OCI-LY3 (cell line): Measurements from ENCODE around the gene MUTYH.
A peak's percentile ranks its signal among the peaks of the same experiment; 100 is the strongest.
"Not testable (repeated sequence)": the region's sequence is repeated elsewhere in the genome, so short reads cannot be mapped to it uniquely, and the experiment has no call there.

Source experiments
- H2AFZ ChIP-seq: fragments of 200-600, 300-600 bp; shearing (Covaris generic); 2 replicates; pipeline ENCODE4 v1.6.0; 2014; ENCODE audit warnings: antibody characterized with exemption, low read depth, low read length
- H3K27ac ChIP-seq: fragments of 200-600, 300-600 bp; sonication (generic); 2 replicates; pipeline ENCODE4 v1.5.1; 2014; ENCODE audit warnings: mild to moderate bottlenecking, low read length, moderate library complexity, mixed read lengths
- H3K27me3 ChIP-seq: fragments of 200-600, 300-600 bp; sonication (generic); 2 replicates; pipeline ENCODE4 v1.6.1; 2014; ENCODE audit warnings: low read depth, low read length, mixed read lengths
- H3K36me3 ChIP-seq: fragments of 200-600, 300-600 bp; sonication (generic); replicated peaks from 2 replicates; pipeline ENCODE3; 2014; ENCODE audit warnings: low read depth, low read length, mixed read lengths
- H3K4me1 ChIP-seq: fragments of 300-600, 200-600 bp; sonication (generic); 2 replicates; pipeline ENCODE4 v1.6.1; 2014; ENCODE audit warnings: low read length, mixed read lengths
- H3K4me2 ChIP-seq: fragments of 200-600, 300-600 bp; sonication (generic); 2 replicates; pipeline ENCODE4 v1.6.1; 2014; ENCODE audit warnings: low read length, mixed read lengths
- H3K4me3 ChIP-seq: fragments of 300-600, 200-600 bp; sonication (generic); 2 replicates; pipeline ENCODE4 v1.5.1; 2014; ENCODE audit warnings: antibody characterized with exemption, mild to moderate bottlenecking, low read length, moderate library complexity
- H3K79me2 ChIP-seq: fragments of 300-600, 200-600 bp; shearing (Covaris generic); 2 replicates; pipeline ENCODE4 v1.6.1; 2014; ENCODE audit warnings: mild to moderate bottlenecking, low read length, mixed read lengths
- H3K9ac ChIP-seq: fragments of 300-600, 200-600 bp; shearing (Covaris generic); 2 replicates; pipeline ENCODE4 v1.6.0; 2014; ENCODE audit warnings: mild to moderate bottlenecking, low read length, moderate library complexity
- H3K9me3 ChIP-seq: fragments of 200-600, 300-600 bp; shearing (Covaris generic); 2 replicates; pipeline ENCODE4 v1.6.1; 2014; ENCODE audit warnings: low read length, mixed read lengths; ENCODE audit not compliant: insufficient read depth
- H4K20me1 ChIP-seq: fragments of 200-600, 300-600 bp; sonication (generic); 2 replicates; pipeline ENCODE4 v1.6.1; 2016; ENCODE audit warnings: low read length, mixed read lengths; ENCODE audit not compliant: insufficient read depth
- CTCF ChIP-seq: fragments of 200-600, 300-600 bp; sonication (generic); IDR thresholded peaks from 2 replicates; pipeline ENCODE4 v1.5.1; 2014; ENCODE audit warnings: antibody characterized with exemption, low read length, low read depth
- EZH2phosphoT487 ChIP-seq: fragments of 200-600 bp; shearing (Covaris generic); IDR thresholded peaks from 2 replicates; pipeline ENCODE4 v1.6.1; 2018; ENCODE audit warnings: antibody characterized with exemption, mixed run types, low read depth

Gene MUTYH

GRCh38 chr1:45339789-45340558 lies at the start of gene MUTYH, which contains the start of gene TOE1:
MUTYH (minus strand) TSS chr1:45340440; CDS start chr1:45334505, 5,935 bp downstream.
TOE1 (plus strand) TSS chr1:45340170; CDS start chr1:45340253, 83 bp downstream.
- Histone ChIP-seq H3K9ac (peak within 1 kb of the TSS; percentile 87), H3K27ac (peak within 1 kb of the TSS; percentile 80), H3K4me3 (peak within 1 kb of the TSS; percentile 86), H3K79me2 (peaks cover 33% of the 10 kb centered on the region), H3K27me3 (no peaks in the 10 kb centered on the region), H4K20me1 (no peaks in the 10 kb centered on the region), H3K36me3 (peaks cover 20% of the 10 kb centered on the region), H3K4me1 (peaks cover 9% of the 10 kb centered on the region), H3K4me2 (peak within 1 kb of the TSS; percentile 89), H3K9me3 (no peaks in the 10 kb centered on the region), H2AFZ (peak within 1 kb of the TSS; percentile 6; the same call in 1 of the 2 replicates)
- TF ChIP-seq EZH2phosphoT487 (no peak), CTCF (no peak)

- no peaks in the 10 kb centered on the region for H3K27me3 ChIP-seq
- H3K9me3 ChIP-seq: no peaks in the 10 kb centered on the region
- H3K9ac ChIP-seq: no peak overlapping the region
- H3K4me2 ChIP-seq: no peak overlapping the region
- no peaks in the 10 kb centered on the region for H3K36me3 ChIP-seq
- H3K27ac ChIP-seq: no peak overlapping the region
- no peak overlapping the region for H3K4me3 ChIP-seq
- H3K79me2 ChIP-seq: no peaks in the 10 kb centered on the region
- H3K4me1 ChIP-seq: no peaks in the 10 kb centered on the region
- TF ChIP-seq EZH2phosphoT487: no peak
- H2AFZ ChIP-seq: no peak overlapping the region
- H4K20me1 ChIP-seq: no peaks in the 10 kb centered on the region
Measured at GRCh38 chr1:45386219-45386618, 46.0 kb upstream of the MUTYH start.

GRCh38 chr1:45385302-45385701 lies 45.1 kb upstream of the MUTYH start:
- Histone ChIP-seq H3K27ac (no peak overlapping the region), H3K4me3 (no peak overlapping the region), H3K9ac (no peak overlapping the region), H3K79me2 (no peaks in the 10 kb centered on the region), H3K4me2 (no peak overlapping the region), H2AFZ (no peak overlapping the region), H4K20me1 (no peaks in the 10 kb centered on the region), H3K27me3 (no peaks in the 10 kb centered on the region), H3K4me1 (no peaks in the 10 kb centered on the region), H3K36me3 (no peaks in the 10 kb centered on the region), H3K9me3 (no peaks in the 10 kb centered on the region)
- no peak for TF ChIP-seq EZH2phosphoT487

GRCh38 chr1:45384213-45384612 lies 44.0 kb upstream of the MUTYH start:
- H2AFZ ChIP-seq, H3K4me3 ChIP-seq, H3K79me2 ChIP-seq, H3K4me2 ChIP-seq, H3K36me3 ChIP-seq, H3K9ac ChIP-seq, H3K4me1 ChIP-seq, H3K27me3 ChIP-seq, H3K27ac ChIP-seq, H4K20me1 ChIP-seq, H3K9me3 ChIP-seq: not testable (repeated sequence)

DNA sequence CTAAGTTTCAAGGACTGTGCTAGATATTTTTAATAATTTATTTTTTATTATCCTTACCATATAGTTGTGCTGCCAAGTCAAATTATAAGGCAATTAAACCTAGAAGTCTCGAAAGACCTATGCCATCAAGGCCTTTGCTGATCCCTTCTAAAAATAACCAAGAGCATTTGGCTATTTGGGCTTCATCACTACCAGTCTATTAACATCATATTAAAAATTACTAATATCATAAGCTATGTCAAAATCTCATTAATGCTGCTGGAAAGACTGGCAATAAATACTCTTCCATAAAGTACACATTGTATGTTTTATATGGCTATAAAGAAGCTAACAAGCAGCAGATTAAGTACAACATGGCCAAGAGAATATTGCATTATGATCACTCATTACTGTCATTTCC lies 43.0 kb upstream of the MUTYH start:
- Histone ChIP-seq H2AFZ (no peak overlapping the region), H3K4me1 (no peaks in the 10 kb centered on the region), H3K27ac (no peak overlapping the region), H3K36me3 (no peaks in the 10 kb centered on the region), H3K4me2 (no peak overlapping the region), H3K9me3 (no peaks in the 10 kb centered on the region), H3K4me3 (no peak overlapping the region), H3K9ac (no peak overlapping the region), H3K27me3 (no peaks in the 10 kb centered on the region), H3K79me2 (no peaks in the 10 kb centered on the region), H4K20me1 (no peaks in the 10 kb centered on the region)
- TF ChIP-seq EZH2phosphoT487 (no peak), CTCF (no peak)
